Adrenal gland (tissue), 5 donors: Measurements from ENCODE around the gene TARS2.

ENCODE experiments used
- POLR2A ChIP-seq, 2 donors: fragments of 450-650 bp; IDR thresholded peaks; one replicate each; pipeline ENCODE4 v1.6.1; 2017; ENCODE audit warnings: antibody characterized with exemption in 2 of 2, mild to moderate bottlenecking in 2 of 2, moderate library complexity in 1 of 2
- TF ChIP-seq, protein P1 (sequence below), 6 experiments: fragments of 450-650 bp in 4 of 6; fragments of 200-600 bp in 2 of 6; sonication (generic) in 1 of 6; IDR thresholded peaks; 1 replicate in 5 of 6; 2 replicates in 1 of 6; pipeline versions ENCODE4 v1.5.1 to v1.8.0; 2016 to 2021; ENCODE audit warnings: antibody characterized with exemption in 6 of 6, mild to moderate bottlenecking in 2 of 6, moderate library complexity in 1 of 6
- donor health status: DM: no; HTN: no; CAD: no.

DNA sequence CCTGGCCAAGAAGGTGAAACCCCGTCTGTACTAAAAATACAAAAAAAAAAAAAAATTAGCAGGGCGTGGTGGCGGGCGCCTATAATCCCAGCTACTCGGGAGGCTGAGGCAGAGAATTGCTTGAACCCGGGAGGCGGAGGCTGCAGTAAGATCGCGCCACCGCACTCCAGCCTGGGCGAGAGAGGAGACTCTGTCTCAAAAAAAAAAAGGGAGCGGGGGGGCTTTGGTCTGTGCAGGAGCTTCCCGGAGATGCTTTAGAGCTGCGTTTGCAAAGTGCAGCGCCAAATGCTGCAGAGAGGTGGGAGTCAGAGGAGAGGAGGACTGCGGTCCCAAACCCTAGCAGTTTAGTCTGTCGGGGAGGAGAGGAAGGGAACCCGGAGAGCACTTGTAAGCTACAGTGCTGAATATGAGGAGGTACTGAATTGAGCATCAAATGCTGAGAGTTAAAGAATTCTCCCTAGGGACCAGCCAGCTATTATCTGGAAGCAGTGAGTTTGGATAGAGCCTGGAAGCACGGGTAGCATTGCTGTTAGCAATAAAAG is 28.9 kb downstream of the TARS2 start:
- TF ChIP-seq, protein P1, sequence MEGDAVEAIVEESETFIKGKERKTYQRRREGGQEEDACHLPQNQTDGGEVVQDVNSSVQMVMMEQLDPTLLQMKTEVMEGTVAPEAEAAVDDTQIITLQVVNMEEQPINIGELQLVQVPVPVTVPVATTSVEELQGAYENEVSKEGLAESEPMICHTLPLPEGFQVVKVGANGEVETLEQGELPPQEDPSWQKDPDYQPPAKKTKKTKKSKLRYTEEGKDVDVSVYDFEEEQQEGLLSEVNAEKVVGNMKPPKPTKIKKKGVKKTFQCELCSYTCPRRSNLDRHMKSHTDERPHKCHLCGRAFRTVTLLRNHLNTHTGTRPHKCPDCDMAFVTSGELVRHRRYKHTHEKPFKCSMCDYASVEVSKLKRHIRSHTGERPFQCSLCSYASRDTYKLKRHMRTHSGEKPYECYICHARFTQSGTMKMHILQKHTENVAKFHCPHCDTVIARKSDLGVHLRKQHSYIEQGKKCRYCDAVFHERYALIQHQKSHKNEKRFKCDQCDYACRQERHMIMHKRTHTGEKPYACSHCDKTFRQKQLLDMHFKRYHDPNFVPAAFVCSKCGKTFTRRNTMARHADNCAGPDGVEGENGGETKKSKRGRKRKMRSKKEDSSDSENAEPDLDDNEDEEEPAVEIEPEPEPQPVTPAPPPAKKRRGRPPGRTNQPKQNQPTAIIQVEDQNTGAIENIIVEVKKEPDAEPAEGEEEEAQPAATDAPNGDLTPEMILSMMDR (IDR thresholded peaks at IDR 0.05), result peak in 1 of 6 experiments; percentile 27
- no peak for TF ChIP-seq POLR2A (IDR thresholded peaks at IDR 0.05)
